GM19240 (cell line): Measurements from ENCODE around the gene SIGLEC12.

Experiments used
- DNase-seq: peaks from one replicate; pipeline ENCODE4 v3.0.0; 2011; ENCODE audit warnings: low spot score; ENCODE audit not compliant: insufficient read length

The SIGLEC12 gene

GRCh38 chr19:51501594-51502263 lies at the start of gene SIGLEC12:
Gene SIGLEC12, minus strand, starts transcription at chr19:51501800. Its CDS starts 67 bp downstream, at chr19:51501733.
- DNase-seq = no peak

DNA sequence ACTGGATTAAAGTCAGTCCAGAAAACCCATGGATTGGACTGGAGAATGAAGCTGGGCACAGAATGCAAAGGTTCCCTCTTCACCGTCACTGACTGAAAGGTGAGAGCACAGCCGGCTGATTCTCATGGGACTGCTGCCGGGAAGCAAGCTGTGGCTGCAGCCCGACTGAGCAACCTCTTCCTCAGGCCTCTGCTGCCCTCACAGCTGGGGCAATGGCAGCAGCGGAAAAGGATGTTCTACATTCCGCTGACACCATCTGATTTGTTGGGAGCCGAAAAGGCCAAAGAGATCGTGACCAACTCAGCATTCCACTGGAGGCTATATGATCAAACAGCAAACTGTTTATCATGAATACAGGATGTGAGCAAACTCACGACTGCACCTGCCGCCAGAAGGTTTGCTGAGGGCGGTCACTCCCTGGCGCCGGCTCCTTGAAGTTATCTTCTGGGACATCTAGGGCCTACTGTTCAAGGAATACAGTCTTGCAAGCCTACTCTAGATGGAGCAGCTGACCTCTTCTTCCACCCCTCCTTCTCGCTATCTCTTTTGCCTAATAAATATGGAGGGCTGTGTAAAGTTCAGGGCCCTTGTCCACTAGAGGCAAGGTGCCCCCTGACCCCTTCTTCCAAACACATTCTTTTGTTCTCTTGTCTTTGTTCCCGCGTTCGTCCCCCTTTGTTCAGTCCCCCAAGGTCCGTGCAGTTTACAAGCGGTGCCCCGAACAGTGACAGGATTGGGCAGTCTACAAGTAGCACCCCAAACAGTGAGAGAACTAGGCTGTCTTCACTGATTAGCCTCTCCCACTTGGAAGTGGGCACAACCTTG lies 49.5 kb upstream of the SIGLEC12 start:
- DNase-seq = no peak

DNA sequence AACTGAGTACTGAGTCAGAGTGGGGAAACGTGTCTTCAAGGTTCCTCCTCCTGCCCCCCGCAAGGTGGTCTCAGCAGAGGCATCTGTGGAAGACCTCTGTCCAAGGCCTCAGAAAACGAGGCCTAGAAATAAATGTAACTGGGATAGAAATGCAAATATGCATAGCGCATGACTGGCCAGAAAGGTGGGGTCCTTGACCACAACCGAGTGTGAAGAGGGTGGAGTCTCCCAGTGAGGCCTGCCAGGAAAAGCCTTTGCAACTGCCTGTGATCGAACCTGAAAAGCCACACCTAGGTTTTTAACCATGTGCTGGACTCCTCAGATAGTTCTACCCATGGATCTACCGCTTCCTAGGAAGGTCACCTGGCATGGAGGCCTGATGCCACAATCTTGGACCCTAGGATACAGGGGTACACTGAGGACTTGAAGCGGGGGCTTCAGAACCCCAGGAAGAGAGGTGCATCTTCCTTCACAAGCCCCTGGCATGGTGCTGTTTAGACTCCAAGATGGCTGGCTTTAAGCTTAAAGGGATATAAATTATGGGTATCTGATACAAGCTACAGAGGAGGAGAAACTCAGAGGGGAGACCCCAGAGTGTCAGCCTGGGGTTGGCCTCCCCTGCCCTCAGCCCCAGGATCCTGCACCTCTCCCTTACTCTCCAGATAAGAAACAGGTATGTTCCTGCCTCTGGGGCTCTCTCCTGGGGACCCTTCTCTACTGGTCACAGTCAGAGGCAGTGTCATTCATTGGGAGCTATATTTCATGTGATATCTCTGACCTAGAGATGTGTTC lies 48.1 kb upstream of the SIGLEC12 start:
- DNase-seq = no peak

DNA sequence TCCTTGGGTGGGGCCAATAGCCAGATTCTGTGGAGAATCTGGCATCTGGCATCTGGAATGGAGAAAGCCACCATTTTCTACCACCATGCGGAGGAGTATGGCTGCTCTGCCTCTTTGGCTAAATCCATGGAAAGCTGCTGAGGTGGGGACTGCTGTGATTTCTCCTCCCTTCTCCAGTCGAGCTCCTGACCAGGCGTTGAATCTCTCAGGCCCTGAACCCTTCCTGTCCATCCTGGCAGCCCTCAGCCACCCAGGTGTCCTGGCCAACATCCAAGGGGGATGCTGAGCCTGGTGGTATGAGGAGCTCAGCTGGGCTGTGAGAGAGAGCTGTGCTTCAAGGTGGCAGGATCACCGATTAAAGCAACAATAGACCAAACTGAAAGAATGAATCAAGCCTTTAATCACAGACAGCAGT lies 47.3 kb upstream of the SIGLEC12 start:
- no peak for DNase-seq

- DNase-seq = no peak
Observed at GRCh38 chr19:51548213-51548651, 46.6 kb upstream of the SIGLEC12 start.

- DNase-seq = no peak
Observed at GRCh38 chr19:51547397-51548212, 46.0 kb upstream of the SIGLEC12 start.

DNA sequence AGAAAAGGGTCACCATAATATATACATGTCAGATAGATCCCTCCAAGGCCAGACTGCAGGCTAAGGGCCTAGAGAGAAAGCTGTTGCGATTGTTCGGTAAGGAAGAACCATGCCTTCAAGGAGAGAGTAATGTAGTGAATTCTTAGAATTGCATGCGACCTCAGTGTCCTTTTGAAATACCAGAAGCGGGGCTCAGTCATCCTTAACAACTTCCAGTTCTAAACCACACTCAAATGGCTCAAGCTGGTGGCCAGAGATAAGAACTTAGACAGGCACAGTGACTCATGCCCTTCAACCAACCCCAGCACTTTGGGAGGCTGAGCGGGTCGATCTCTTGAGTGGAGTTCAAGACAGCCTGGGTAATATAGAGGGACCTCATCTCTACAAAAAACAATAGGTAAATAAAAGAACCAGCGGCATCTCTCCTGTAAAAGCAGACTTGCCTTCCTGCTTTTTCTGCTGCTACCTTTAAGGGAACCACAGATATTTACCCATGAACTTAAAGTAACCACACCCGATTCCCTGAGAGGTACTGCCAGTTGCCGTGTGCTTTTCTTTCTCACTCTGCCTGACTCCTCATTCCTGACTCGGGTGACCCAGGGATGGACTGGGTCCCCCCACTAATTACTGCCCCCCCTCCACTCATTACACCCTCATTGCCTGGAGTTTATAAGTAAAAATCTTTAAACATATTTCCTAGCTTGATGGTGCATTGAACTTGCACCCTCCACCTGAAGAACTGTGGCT lies 45.2 kb upstream of the SIGLEC12 start:
- no peak for DNase-seq

DNA sequence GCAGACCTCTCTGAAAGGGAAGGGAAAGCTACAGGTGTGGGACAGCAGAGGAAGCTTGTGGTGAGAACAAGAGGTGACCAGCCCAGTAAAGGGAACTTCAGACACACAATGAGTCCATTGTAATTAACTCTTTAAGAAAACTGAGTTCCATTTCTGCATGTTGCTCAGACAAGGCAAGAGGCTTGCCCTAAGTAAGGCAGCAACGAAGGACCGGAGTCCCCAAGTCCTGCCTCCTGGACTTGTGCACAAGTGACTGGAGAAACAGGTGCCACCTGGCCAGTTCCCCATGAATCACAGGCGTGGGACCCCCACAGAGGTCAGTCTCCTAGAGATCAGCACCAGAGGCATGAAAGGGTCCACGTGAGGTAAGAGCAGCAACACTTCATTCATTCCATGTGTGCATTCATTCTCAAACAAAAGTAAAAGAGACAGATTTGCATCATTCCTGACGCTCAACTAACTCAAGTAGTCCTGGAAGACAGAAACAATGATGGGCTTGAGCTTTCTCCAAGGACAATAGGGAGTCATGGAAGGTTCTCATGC lies 44.6 kb upstream of the SIGLEC12 start:
- no peak for DNase-seq

DNA sequence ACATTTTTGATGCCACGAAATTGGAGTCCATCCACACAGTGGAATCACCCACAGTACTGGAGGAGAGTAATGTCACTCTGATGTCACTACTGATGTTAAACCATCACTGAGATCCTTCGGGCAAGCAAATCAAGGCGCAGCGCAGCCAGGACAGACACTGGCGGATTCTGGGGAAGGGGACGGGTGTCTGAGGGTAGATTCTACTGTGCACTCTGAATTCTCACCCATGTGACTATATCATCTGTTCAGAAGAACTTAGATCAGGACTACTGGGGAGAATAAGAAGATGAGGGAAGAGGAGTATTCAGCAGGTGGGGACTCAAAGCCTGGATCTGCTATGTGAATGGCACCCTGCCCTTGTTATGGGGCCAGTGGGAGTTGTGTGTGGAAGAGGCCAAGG lies 42.4 kb upstream of the SIGLEC12 start:
- DNase-seq = no peak

DNA sequence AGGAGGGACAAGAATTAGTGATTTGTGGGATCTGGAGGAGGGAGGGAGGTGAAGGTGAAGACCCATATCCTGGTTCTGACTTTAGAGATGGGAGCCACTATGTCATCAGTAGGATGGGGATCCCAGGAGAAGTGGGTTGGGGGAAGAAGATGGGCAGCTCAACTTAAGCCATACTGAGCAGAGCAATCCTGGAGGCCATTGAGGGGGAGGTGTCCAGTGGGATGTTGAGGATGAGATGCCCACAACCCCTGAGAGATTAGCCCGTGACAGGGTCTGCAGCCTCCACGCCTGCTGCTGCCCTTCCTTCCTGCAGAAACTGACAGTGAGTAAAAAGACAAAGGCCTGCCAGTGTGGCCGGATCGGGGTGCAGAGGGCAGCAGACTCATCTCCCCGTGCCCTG lies 41.1 kb upstream of the SIGLEC12 start:
- DNase-seq = no peak

GRCh38 chr19:51541458-51542357 lies 40.1 kb upstream of the SIGLEC12 start:
- no peak for DNase-seq

- no peak for DNase-seq
Observed at GRCh38 chr19:51539821-51540366, 38.3 kb upstream of the SIGLEC12 start.

- DNase-seq = no peak
Observed at GRCh38 chr19:51535535-51535934, 33.9 kb upstream of the SIGLEC12 start.

- no peak for DNase-seq
Observed at GRCh38 chr19:51531349-51532315, 30.0 kb upstream of the SIGLEC12 start, which contains the start of gene SIGLEC6. Gene SIGLEC6, minus strand, starts transcription at chr19:51531670. Its CDS starts 22 bp downstream, at chr19:51531648.

- no peak for DNase-seq
Observed at GRCh38 chr19:51530616-51531015, 29.0 kb upstream of the SIGLEC12 start.

- DNase-seq = no peak
Observed at GRCh38 chr19:51529301-51529700, 27.7 kb upstream of the SIGLEC12 start.

- DNase-seq = no peak
Observed at GRCh38 chr19:51525651-51526050, 24.1 kb upstream of the SIGLEC12 start.
